Chondrocyte (in vitro differentiated cells): ENCODE results near the gene DDI2. TPM values are rescaled to one million over a fixed set of nuclear protein-coding genes. Genes with fewer than 3 reads are reported as not detected.

Experiments
- DNase-seq: peaks from one replicate; pipeline ENCODE4 v3.0.0; 2021; ENCODE audit warnings: mixed read lengths, low spot score
- H3K27ac Mint-ChIP-seq: one replicate; pipeline ENCODE4 v1.8.0; 2021; ENCODE audit warnings: mild to moderate bottlenecking, moderate library complexity, mixed read lengths; ENCODE audit not compliant: unreplicated experiment
- H3K27me3 Mint-ChIP-seq: 2 replicates; pipeline ENCODE4 v1.8.0; 2021; ENCODE audit warnings: low read depth, mixed read lengths
- H3K36me3 Mint-ChIP-seq: 2 replicates; pipeline ENCODE4 v1.8.0; 2021; ENCODE audit warnings: low read depth, mixed read lengths
- H3K4me1 Mint-ChIP-seq: 2 replicates; pipeline ENCODE4 v1.8.0; 2021; ENCODE audit warnings: low read depth, mild to moderate bottlenecking, mixed read lengths
- H3K4me3 Mint-ChIP-seq: one replicate; pipeline ENCODE4 v1.8.0; 2021; ENCODE audit warnings: mild to moderate bottlenecking, moderate library complexity, mixed read lengths; ENCODE audit not compliant: unreplicated experiment
- H3K9me3 Mint-ChIP-seq: 2 replicates; pipeline ENCODE4 v1.8.0; 2021; ENCODE audit warnings: low read depth, mixed read lengths
- CTCF ChIP-seq: fragments of 200-600 bp; sonication (generic); IDR thresholded peaks from 2 replicates; pipeline ENCODE4 v1.5.0; 2021; ENCODE audit warnings: antibody characterized with exemption, mild to moderate bottlenecking, moderate library complexity
- long read RNA-seq: library from polyadenylated mRNA; stranded (forward); transcript quantifications from one replicate; pipeline ENCODE4 v2.0.0, GENCODE V29; 2021
- total RNA-seq: library from RNA; stranded (reverse); gene quantifications from 3 replicates; pipeline ENCODE4 v1.2.1, GENCODE V29; 2021

Gene DDI2
- total RNA-seq, result 17.5 to 23.2 TPM (median 20.0 TPM) in 3 replicates
- long read RNA-seq, full-length matches to known transcripts, result 6 of 9 reads
- long read RNA-seq, partial matches to known transcripts, result 0 of 9 reads
- long read RNA-seq, other reads (novel, unspliced or antisense), result 3 of 9 reads

DNA sequence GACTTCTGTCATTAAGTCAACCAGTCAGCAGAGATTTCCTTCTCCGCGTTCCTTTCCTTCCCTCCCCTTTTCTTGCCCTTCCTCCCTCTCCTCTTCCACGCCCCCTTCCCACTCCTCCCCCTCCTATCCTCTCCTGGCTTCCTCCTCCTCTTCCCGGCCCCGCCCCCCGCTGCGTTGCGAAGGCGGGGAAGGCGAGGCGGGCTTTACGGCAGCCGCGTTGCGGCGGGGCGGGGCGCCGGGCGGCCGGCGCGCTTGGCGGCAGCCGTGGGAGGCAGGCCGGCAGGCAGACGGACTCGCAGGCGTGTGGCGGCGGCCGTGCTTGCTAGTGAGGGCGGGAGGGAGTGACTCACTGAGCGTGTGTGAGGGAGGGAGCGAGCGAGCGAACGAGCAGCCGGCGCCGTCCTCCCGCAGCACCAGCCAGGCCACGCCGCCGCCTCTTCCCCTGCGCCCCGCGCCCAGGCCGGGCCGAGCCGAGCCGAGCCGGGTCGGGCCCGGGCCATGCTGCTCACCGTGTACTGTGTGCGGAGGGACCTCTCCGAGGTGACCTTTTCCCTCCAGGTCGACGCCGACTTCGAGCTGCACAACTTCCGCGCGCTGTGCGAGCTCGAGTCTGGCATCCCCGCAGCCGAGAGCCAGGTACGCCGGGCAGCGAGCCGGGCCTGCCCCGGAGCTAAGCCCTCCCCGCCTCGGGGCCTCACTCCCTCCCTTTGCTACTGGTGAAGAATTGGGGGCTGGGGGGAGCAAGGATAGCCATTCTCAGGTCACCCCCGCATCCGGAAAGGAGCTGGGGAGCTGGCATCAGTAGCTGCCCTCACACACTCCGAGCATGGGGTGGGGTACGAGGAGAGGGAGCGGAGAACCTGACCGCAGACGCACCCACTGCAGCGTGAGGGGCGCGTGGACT is at the start of gene DDI2:
DDI2 (plus strand) TSS at position 286 of the 904 bp plus-strand sequence; CDS start at position 499, 213 bp downstream.
- Mint-ChIP-seq H3K4me3 (peak within 1 kb of the TSS; percentile 83), H3K27ac (peak within 1 kb of the TSS; percentile 94), H3K9me3 (no peaks in the 10 kb centered on the region), H3K36me3 (no peaks in the 10 kb centered on the region), H3K27me3 (no peaks in the 10 kb centered on the region), H3K4me1 (peaks cover 47% of the 10 kb centered on the region)
- no peak for TF ChIP-seq CTCF
- peak; percentile 98 for DNase-seq

DNA sequence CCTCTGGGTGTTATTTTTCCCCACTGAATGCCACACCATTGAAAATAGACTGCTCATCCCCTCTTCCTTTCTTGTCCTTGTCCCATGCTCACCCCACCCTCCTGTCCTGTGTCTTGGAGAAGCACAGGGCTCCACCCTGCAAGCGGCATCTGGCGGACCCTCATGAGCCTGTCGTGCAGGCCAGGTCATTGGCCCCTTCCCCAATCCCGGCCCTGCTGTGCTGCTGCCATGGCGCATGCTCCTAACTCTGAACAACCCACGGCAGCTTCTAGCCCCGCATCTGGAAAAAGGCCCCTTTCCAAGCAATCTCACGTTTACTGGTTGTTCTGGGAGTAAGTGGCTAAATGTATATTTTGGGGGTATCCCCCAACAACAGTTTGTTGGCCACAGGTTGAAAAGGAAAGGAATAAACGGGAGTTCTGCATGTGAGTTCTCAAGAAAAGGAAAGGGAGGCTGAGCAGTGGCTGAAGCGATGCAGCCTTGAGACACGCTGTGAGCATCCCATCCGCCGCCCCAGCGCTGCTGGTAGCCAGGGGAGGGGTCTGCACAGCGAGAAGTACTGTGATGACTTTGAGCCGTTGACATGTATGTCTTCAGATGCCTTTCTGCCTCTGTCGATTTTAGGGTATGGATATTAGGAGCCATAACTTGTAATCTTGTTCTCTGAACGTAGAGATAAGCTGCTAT is 48.7 kb upstream of the DDI2 start:
- TF ChIP-seq CTCF, result no peak

DNA sequence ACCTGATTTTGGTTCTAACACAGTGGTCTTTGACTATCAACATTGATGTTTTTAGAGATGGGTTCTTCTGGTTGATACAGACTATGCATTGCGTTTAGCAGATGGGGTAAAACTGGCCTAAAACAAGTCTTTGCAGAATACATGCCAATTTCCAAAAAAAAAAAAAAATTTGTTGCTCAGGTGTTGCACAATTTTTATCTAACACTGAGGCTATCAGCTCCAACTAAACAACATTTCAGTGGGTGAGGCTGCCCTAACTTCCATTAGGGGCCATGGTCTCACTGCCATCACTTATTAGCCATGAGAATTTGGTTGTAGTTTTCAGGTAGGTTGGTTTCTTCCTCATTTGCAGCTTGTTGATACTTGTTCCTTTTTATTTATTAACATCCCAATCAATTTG is 46.4 kb upstream of the DDI2 start:
- Mint-ChIP-seq H3K27ac (no peak overlapping the region), H3K4me1 (peaks cover 35% of the 10 kb centered on the region), H3K27me3 (no peaks in the 10 kb centered on the region), H3K4me3 (no peak overlapping the region), H3K9me3 (no peaks in the 10 kb centered on the region), H3K36me3 (peaks cover 28% of the 10 kb centered on the region)
- no peak for DNase-seq
- TF ChIP-seq CTCF, result no peak

More for the DNA sequence above, 48.7 kb upstream of the DDI2 start:
- H3K27me3 Mint-ChIP-seq, result no peaks in the 10 kb centered on the region
- DNase-seq, result no peak
- H3K36me3 Mint-ChIP-seq, result peaks cover 39% of the 10 kb centered on the region
- H3K4me3 Mint-ChIP-seq, result no peak overlapping the region
- peaks cover 20% of the 10 kb centered on the region for H3K4me1 Mint-ChIP-seq
- no peaks in the 10 kb centered on the region for H3K9me3 Mint-ChIP-seq
- H3K27ac Mint-ChIP-seq, result no peak overlapping the region

DNA sequence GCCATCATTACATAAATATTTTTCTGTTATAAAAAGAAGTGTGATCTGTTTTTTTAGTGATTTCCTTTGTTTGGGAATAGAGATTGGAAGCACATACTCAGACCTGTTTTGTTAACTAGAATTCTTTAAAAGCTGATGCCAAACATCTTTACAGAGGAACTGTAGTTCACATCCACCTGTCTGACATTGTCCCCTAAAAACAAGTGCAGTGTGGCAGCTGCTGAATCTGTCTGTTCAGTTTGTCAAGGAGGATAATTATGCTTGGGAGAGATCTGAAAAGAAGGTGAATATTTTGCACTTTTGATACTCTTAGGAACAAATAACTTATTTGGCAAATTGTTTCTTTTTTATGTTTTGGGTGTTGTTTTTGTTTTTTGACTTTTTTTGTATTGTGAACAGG is 46.0 kb upstream of the DDI2 start:
- Mint-ChIP-seq H3K9me3 (no peaks in the 10 kb centered on the region), H3K36me3 (peaks cover 24% of the 10 kb centered on the region), H3K4me3 (no peak overlapping the region), H3K4me1 (peaks cover 35% of the 10 kb centered on the region), H3K27ac (no peak overlapping the region), H3K27me3 (no peaks in the 10 kb centered on the region)
- no peak for DNase-seq
- no peak for TF ChIP-seq CTCF

- Mint-ChIP-seq H3K4me1 (peaks cover 35% of the 10 kb centered on the region), H3K9me3 (no peaks in the 10 kb centered on the region), H3K27ac (peak overlapping the region; percentile 97), H3K27me3 (no peaks in the 10 kb centered on the region), H3K36me3 (peaks cover 7% of the 10 kb centered on the region), H3K4me3 (peak overlapping the region; percentile 1)
- no peak for DNase-seq
- TF ChIP-seq CTCF, result no peak
Measured at GRCh38 chr1:15573477-15573876, 43.8 kb upstream of the DDI2 start.
